Transverse colon (tissue), 3 donors: ENCODE measurements around the gene RALGPS1.

ENCODE experiments used
- CTCF ChIP-seq, 5 experiments: fragments of 200-600 bp in 3 of 5; fragments of 450-650 bp in 2 of 5; sonication (generic) in 3 of 5; IDR thresholded peaks; 1 replicate in 2 of 5; 2 replicates in 3 of 5; pipeline ENCODE4 v1.5.1; 2016 to 2017; ENCODE audit warnings: antibody characterized with exemption in 5 of 5, inconsistent platforms in 3 of 5, mild to moderate bottlenecking in 2 of 5, moderate library complexity in 1 of 5
- POLR2A ChIP-seq: fragments of 450-650 bp; IDR thresholded peaks from one replicate; pipeline ENCODE4 v1.6.1; 2016; ENCODE audit warnings: antibody characterized with exemption, mild to moderate bottlenecking, moderate library complexity

- TF ChIP-seq CTCF (IDR thresholded peaks at IDR 0.05) (no peak), POLR2A (no peak)
Observed at GRCh38 chr9:127033789-127034188, 119.2 kb downstream of the RALGPS1 start.
